Breast epithelium (tissue), 3 donors: Measurements from ENCODE around the gene KLF7.

Experiments used
- CTCF ChIP-seq, 3 donors: fragments of 450-650 bp; IDR thresholded peaks; one replicate each; pipeline ENCODE4 v1.5.1; 2016 to 2017; ENCODE audit warnings: antibody characterized with exemption in 3 of 3, mild to moderate bottlenecking in 3 of 3, moderate library complexity in 3 of 3
- POLR2A ChIP-seq: fragments of 450-650 bp; IDR thresholded peaks from one replicate; pipeline ENCODE4 v1.6.1; 2016; ENCODE audit warnings: antibody characterized with exemption, mild to moderate bottlenecking, moderate library complexity
- POLR2AphosphoS5 ChIP-seq, 3 donors: sonication (generic); formaldehyde crosslinking; IDR thresholded peaks; one replicate each; pipeline ENCODE4 v1.6.1; 2017; ENCODE audit warnings: antibody characterized with exemption in 3 of 3

GRCh38 chr2:207129821-207130220 is 35.9 kb downstream of the KLF7 start:
- TF ChIP-seq CTCF (IDR thresholded peaks at IDR 0.05) (no peak), POLR2A (no peak), POLR2AphosphoS5 (IDR thresholded peaks at IDR 0.05) (no peak)
